Right lobe of liver (tissue), 6 donors: ENCODE data around the gene PFDN5. TPM values are rescaled to one million over a fixed set of nuclear protein-coding genes. Genes with fewer than 3 reads are reported as not detected.
A peak's percentile ranks its signal among the peaks of the same experiment; 100 is the strongest.
"Not testable (repeated sequence)": the region's sequence is repeated elsewhere in the genome, so short reads cannot be mapped to it uniquely, and the experiment has no call there.

Experiments
- ATAC-seq, 4 donors: fragments of 200-7000 bp; cut with Tn5 transposase; one replicate each; pipeline ENCODE4 v1.9.1; 2020; ENCODE audit warnings: mild to moderate bottlenecking in 4 of 4, moderate library complexity in 4 of 4
- DNase-seq, 3 donors: peaks; one replicate each; pipeline ENCODE4 v3.0.0-alpha.2; 2020
- H3K27ac ChIP-seq, 3 donors: fragments of 200-600 bp; one replicate each; pipeline ENCODE4 v1.8.0; 2022
- H3K27me3 ChIP-seq, 2 donors: fragments of 200-600 bp; one replicate each; pipeline ENCODE4 v1.8.0; 2022
- H3K36me3 ChIP-seq, 4 donors: fragments of 200-600 bp; sonication (generic) in 1 of 4; one replicate each; pipeline versions ENCODE4 v1.5.1 to v1.8.0; 2017 to 2022; ENCODE audit warnings: control low read depth in 1 of 4
- H3K4me1 ChIP-seq, 4 donors: fragments of 200-600 bp; sonication (generic) in 1 of 4; one replicate each; pipeline versions ENCODE4 v1.5.1 to v1.8.0; 2017 to 2022; ENCODE audit warnings: control low read depth in 1 of 4
- H3K4me3 ChIP-seq, 3 donors: fragments of 200-600 bp; one replicate each; pipeline ENCODE4 v1.8.0; 2022
- H3K9me3 ChIP-seq, 4 donors: fragments of 200-600 bp; sonication (generic) in 1 of 4; one replicate each; pipeline versions ENCODE4 v1.5.1 to v1.8.0; 2017 to 2022; ENCODE audit warnings: control low read depth in 1 of 4
- CTCF ChIP-seq, 4 donors: fragments of 200-600 bp in 3 of 4; fragments of 450-650 bp in 1 of 4; IDR thresholded peaks; one replicate each; pipeline versions ENCODE4 v1.5.1 to v1.8.0; 2016 to 2022; ENCODE audit warnings: antibody characterized with exemption in 4 of 4, mild to moderate bottlenecking in 2 of 4
- POLR2A ChIP-seq: fragments of 450-650 bp; IDR thresholded peaks from one replicate; pipeline ENCODE4 v1.6.1; 2017; ENCODE audit warnings: antibody characterized with exemption, mild to moderate bottlenecking
- WGBS: methylation state at CpG from one replicate; pipeline ENCODE4 v1.1.6; 2018; ENCODE audit warnings: low coverage, low lambda C conversion rate; ENCODE audit not compliant: insufficient coverage; ENCODE audit errors: missing lambda C conversion rate; 5-methylcytosine and 5-hydroxymethylcytosine counted together
- intact Hi-C, 2 donors: fragments of 100-400 bp; cut with DNase I; formaldehyde crosslinking; loops; one replicate each; pipeline versions ENCODE4 v1.11.2 to v1.14.1; 2022
- total RNA-seq, 6 experiments: library from RNA; depleted of rRNA in 2 of 6; stranded (reverse); fragments of >200 nt in 2 of 6; fragmentation: NEBNext Ultra II Directional in 3 of 6; extraction: Animal tissue kit (Norgen Biotek cat#: 25700) in 3 of 6; gene quantifications; one replicate each; pipeline versions ENCODE4 v1.1.0 to v1.2.4, GENCODE V29; 2016 to 2023
- donor health status: DM: no; HTN: yes; CAD: no.
- donor health status: DM: no; HTN: no; CAD: no.
- donor health status: DM: no; HTN: no; CAD: no.
- donor health status: DM: no; HTN: yes; CAD: no.
- donor health status: DM: no; HTN: yes; CAD: no.

The PFDN5 gene
- total RNA-seq, 6 experiments from 2014 or later, result 122 to 170 (median 146) TPM

GRCh38 chr12:53290661-53291060, 4.7 kb upstream of the PFDN5 start:
- no peaks in the 10 kb centered on the region for H3K27me3 ChIP-seq
- TF ChIP-seq CTCF (IDR thresholded peaks at IDR 0.05) (no peak), POLR2A (no peak)
- no peaks in the 10 kb centered on the region for H3K9me3 ChIP-seq
- H3K36me3 ChIP-seq, result no peaks in the 10 kb centered on the region
- DNase-seq (no peak), ATAC-seq (no peak)
- intact Hi-C loops, result no loop called here
- WGBS, result 82% methylated on average over 4 of the region's 9 CpGs
- H3K4me3 ChIP-seq, result no peak overlapping the region
- no peaks in the 10 kb centered on the region for H3K4me1 ChIP-seq
- no peak overlapping the region for H3K27ac ChIP-seq

DNA sequence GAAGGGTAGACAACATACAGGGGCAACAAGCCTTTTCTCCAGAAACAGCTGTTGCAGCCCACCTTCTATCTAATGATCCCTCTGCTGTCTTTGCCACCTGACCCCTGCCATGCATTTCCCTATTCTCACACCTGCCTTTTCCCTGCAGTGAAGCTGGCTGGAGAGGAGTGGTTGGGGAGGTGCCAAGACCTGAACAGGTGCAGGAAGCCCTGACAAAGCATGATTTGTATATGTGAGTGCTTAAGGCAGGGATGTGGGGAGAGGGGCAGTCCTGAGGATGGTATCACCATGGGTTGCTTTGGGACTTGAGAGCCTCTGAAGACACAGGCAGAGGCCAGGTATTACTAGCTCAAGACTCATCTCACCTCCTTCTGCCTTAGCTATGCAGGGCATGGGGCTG, 2.9 kb upstream of the PFDN5 start:
- H3K4me3 ChIP-seq, result no peak overlapping the region
- no peaks in the 10 kb centered on the region for H3K9me3 ChIP-seq
- no peak for TF ChIP-seq CTCF (IDR thresholded peaks at IDR 0.05)
- TF ChIP-seq POLR2A, result no peak
- H3K36me3 ChIP-seq, result peaks cover 0 to 4% (median 0%) of the 10 kb centered on the region in 4 donors
- peaks cover 0 to 10% (median 4%) of the 10 kb centered on the region in 4 donors for H3K4me1 ChIP-seq
- ATAC-seq (no peak), DNase-seq (no peak)
- H3K27ac ChIP-seq, result no peak overlapping the region
- intact Hi-C loops, result no loop called here
- no peaks in the 10 kb centered on the region for H3K27me3 ChIP-seq

DNA sequence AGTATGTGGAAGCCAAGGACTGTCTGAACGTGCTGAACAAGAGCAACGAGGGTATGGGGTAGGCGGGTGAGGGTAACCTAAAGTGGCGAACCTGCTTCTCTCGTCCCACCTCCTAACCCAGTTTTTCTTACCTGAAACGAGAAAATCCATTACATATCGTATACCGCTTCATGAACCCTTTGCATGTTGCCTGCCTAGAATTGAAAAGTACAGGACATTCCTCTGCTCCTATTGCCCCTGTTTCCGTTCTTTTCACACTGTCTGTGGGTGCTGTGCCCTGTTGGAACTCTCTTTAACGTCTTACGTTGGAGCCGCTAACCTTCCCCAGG, 513 bp downstream of the PFDN5 start:
- intact Hi-C loops, result no loop called here
- TF ChIP-seq POLR2A (no peak), CTCF (IDR thresholded peaks at IDR 0.05) (no peak)

GRCh38 chr12:53297106-53297505, 1.8 kb downstream of the PFDN5 start:
- ATAC-seq, H3K27ac ChIP-seq, DNase-seq, H3K27me3 ChIP-seq, H3K4me3 ChIP-seq, intact Hi-C loops, H3K9me3 ChIP-seq: not testable (repeated sequence)
- Histone ChIP-seq H3K4me1 (peaks cover 0 to 22% (median 10%) of the 10 kb centered on the region in 4 donors), H3K36me3 (peaks cover 0 to 18% (median 5%) of the 10 kb centered on the region in 4 donors)
- 91% methylated on average over 10 of the region's 10 CpGs for WGBS

More for the DNA sequence above, 513 bp downstream of the PFDN5 start:
- Histone ChIP-seq H3K4me3 (peak overlapping the region; percentile 77 to 92 (median 91)), H3K27ac (peak overlapping the region; percentile 74 to 90 (median 85)), H3K36me3 (peaks cover 0 to 15% (median 3%) of the 10 kb centered on the region in 4 donors), H3K9me3 (no peaks in the 10 kb centered on the region), H3K27me3 (no peaks in the 10 kb centered on the region), H3K4me1 (peaks cover 0 to 22% (median 10%) of the 10 kb centered on the region in 4 donors)
- 1% methylated on average over 12 of the region's 12 CpGs for WGBS
- DNase-seq, result no peak
- ATAC-seq, result no peak

GRCh38 chr12:53298164-53298563, 2.8 kb downstream of the PFDN5 start:
- ATAC-seq, result no peak
- DNase-seq, result no peak
- H3K27me3 ChIP-seq, result no peaks in the 10 kb centered on the region
- peaks cover 0 to 22% (median 10%) of the 10 kb centered on the region in 4 donors for H3K4me1 ChIP-seq
- intact Hi-C loops, result no loop called here
- H3K36me3 ChIP-seq, result peaks cover 0 to 22% (median 10%) of the 10 kb centered on the region in 4 donors
- 45% methylated on average over 5 of the region's 5 CpGs for WGBS
- TF ChIP-seq CTCF (IDR thresholded peaks at IDR 0.05) (no peak), POLR2A (no peak)
- H3K27ac ChIP-seq, result peak overlapping the region in 2 of 3 donors; percentile 54 to 74
- H3K4me3 ChIP-seq, result no peak overlapping the region
- no peaks in the 10 kb centered on the region for H3K9me3 ChIP-seq
